Esophagus squamous epithelium (tissue), 5 donors: ENCODE results near the gene MTNR1A. TPM values are rescaled to one million over a fixed set of nuclear protein-coding genes. Genes with fewer than 3 reads are reported as not detected.

Experiments
- DNase-seq: peaks from one replicate; lab custom pipeline; 2025; lab: John Stamatoyannopoulos, UW
- H3K27ac ChIP-seq, 4 donors: fragments of 200-600 bp; sonication (generic); one replicate each; pipeline ENCODE4 v1.5.1; 2016 to 2019; ENCODE audit warnings: mild to moderate bottlenecking in 1 of 4
- H3K27me3 ChIP-seq, 4 donors: fragments of 200-600 bp; sonication (generic); 1 replicate in 3 of 4; 2 replicates in 1 of 4; pipeline versions ENCODE4 v1.5.1 to v1.6.0; 2017 to 2021; ENCODE audit warnings: antibody characterized with exemption in 1 of 4
- H3K36me3 ChIP-seq, 3 donors: fragments of 200-600 bp; sonication (generic); one replicate each; pipeline ENCODE4 v1.5.1; 2016 to 2019
- H3K4me1 ChIP-seq, 3 donors: fragments of 200-600 bp; sonication (generic); one replicate each; pipeline ENCODE4 v1.5.1; 2017 to 2019
- H3K4me3 ChIP-seq, 4 donors: fragments of 200-600 bp; sonication (generic); 1 replicate in 3 of 4; 2 replicates in 1 of 4; pipeline ENCODE4 v1.5.1; 2016 to 2019; ENCODE audit warnings: mild to moderate bottlenecking in 2 of 4, moderate library complexity in 1 of 4
- H3K9me3 ChIP-seq, 3 donors: fragments of 200-600 bp; sonication (generic); one replicate each; pipeline ENCODE4 v1.5.1; 2016 to 2019
- CTCF ChIP-seq, 6 experiments: fragments of 450-650 bp in 4 of 6; fragments of 200-600 bp in 2 of 6; sonication (generic) in 2 of 6; IDR thresholded peaks; one replicate each; pipeline ENCODE4 v1.5.1; 2016 to 2019; ENCODE audit warnings: antibody characterized with exemption in 6 of 6, mild to moderate bottlenecking in 4 of 6, moderate library complexity in 4 of 6
- POLR2A ChIP-seq, 4 donors: fragments of 450-650 bp; IDR thresholded peaks; one replicate each; pipeline ENCODE4 v1.6.1; 2017; ENCODE audit warnings: antibody characterized with exemption in 4 of 4, mild to moderate bottlenecking in 4 of 4, moderate library complexity in 3 of 4
- WGBS, 2 donors: methylation state at CpG; one replicate each; pipeline ENCODE4 v1.1.5; 2018; 5-methylcytosine and 5-hydroxymethylcytosine counted together
- intact Hi-C: fragments of 100-400 bp; cut with DNase I; formaldehyde crosslinking; loops from one replicate; pipeline ENCODE4 v1.15.0; 2022
- total RNA-seq, 4 donors: library from RNA; depleted of rRNA; stranded (reverse); fragments of >200 nt; gene quantifications; one replicate each; pipeline ENCODE4 v1.1.0, GENCODE V29; 2016
- donor health status: DM: yes; HTN: yes; CAD: no.

Gene MTNR1A
- total RNA-seq, 4 donors from 2014 or later, result not detected

DNA sequence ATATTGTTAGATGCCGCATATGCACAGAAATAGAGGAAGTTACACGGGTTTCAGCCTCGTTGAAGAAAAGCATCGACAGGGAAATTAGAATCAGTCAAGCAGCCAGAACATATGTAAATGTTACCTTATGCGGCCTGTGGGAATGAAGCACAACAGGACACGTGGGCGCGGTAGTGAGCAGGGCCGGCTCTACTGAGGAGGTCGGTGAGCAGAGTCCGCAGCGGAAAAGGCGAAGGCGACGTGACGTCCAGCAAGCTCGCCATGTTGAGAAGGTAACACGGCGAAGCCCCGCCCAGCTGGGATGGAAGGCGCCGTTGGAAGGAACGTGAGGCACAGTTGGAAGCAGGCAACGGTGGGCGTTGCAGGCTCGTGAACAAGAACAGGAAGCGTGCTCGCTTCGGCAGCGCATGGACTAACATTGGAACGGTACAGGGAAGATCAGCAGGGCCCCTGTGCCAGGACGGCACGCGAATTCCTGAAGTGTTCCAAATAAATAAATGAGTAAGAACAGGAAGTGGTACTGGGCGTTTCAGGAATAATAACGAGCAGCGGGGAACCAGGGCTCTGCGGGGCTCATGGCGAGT lies 54.6 kb downstream of the MTNR1A start:
- intact Hi-C loops, result no loop called here
- Histone ChIP-seq H3K4me1 (no peaks in the 10 kb centered on the region), H3K9me3 (no peaks in the 10 kb centered on the region), H3K27me3 (peaks cover 0 to 4% (median 0%) of the 10 kb centered on the region in 4 donors), H3K36me3 (no peaks in the 10 kb centered on the region), H3K4me3 (no peak overlapping the region), H3K27ac (no peak overlapping the region)
- no peak for DNase-seq
- WGBS, 2 donors, result 71 to 84% methylated on average over 39 of the region's 39 CpGs
- TF ChIP-seq POLR2A (IDR thresholded peaks at IDR 0.05) (no peak), CTCF (IDR thresholded peaks at IDR 0.05) (no peak)

DNA sequence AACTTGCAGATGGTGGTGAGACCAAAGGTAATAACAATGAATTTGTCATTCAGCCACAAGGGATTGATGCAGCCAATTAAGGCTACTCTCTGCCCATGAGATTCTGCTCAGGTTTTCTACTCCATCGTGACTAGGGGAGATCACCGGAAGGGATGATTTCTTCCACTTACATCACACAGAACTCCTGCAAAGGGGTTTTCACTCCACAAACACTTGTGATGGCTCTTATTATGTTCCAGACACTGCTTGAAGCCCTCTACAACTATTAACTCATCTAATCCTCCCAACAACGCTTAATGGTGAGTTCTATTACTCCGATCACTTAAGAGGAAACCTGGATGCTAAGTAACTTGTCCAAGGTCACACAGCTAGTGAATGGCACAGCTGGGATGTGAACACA lies 55.9 kb downstream of the MTNR1A start:
- WGBS, 2 donors, result 88 to 96% methylated on average over 4 of the region's 4 CpGs
- TF ChIP-seq CTCF (IDR thresholded peaks at IDR 0.05) (no peak), POLR2A (IDR thresholded peaks at IDR 0.05) (no peak)
- Histone ChIP-seq H3K4me3 (no peak overlapping the region), H3K9me3 (peaks cover 0 to 4% (median 0%) of the 10 kb centered on the region in 3 donors), H3K27me3 (peaks cover 0 to 4% (median 0%) of the 10 kb centered on the region in 4 donors), H3K36me3 (no peaks in the 10 kb centered on the region), H3K27ac (no peak overlapping the region), H3K4me1 (no peaks in the 10 kb centered on the region)
- intact Hi-C loops, result no loop called here
- no peak for DNase-seq

GRCh38 chr4:186497043-186497442 lies 58.3 kb downstream of the MTNR1A start:
- Histone ChIP-seq H3K9me3 (peaks cover 0 to 10% (median 0%) of the 10 kb centered on the region in 3 donors), H3K27ac (no peak overlapping the region), H3K4me1 (no peaks in the 10 kb centered on the region), H3K36me3 (no peaks in the 10 kb centered on the region), H3K27me3 (peaks cover 0 to 4% (median 0%) of the 10 kb centered on the region in 4 donors), H3K4me3 (no peak overlapping the region)
- WGBS, 2 donors, result 73 to 83% methylated on average over 8 of the region's 8 CpGs
- DNase-seq, result no peak
- TF ChIP-seq CTCF (IDR thresholded peaks at IDR 0.05) (no peak), POLR2A (IDR thresholded peaks at IDR 0.05) (no peak)
- intact Hi-C loops, result no loop called here

DNA sequence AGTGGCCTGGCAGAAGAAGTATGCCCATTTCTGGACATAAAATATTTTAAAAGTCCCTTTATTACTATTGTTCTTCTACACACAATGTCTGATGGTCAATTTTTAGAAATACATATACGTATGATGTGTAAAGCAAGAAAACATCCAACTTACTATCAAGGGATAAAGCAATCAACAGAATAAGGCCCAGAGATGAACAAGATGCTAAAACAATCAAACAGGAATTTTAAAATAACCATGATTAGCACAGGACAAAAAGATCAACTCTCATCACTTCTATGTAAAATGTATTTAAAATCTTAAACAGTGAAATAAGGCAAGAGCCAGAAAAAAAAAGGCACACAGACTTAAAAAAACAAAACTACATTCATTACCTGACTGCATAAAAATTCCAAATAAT lies 60.9 kb downstream of the MTNR1A start:
- intact Hi-C loops, result no loop called here
- TF ChIP-seq POLR2A (IDR thresholded peaks at IDR 0.05), result no peak
- TF ChIP-seq CTCF (IDR thresholded peaks at IDR 0.05), result no peak
- no peak for DNase-seq

DNA sequence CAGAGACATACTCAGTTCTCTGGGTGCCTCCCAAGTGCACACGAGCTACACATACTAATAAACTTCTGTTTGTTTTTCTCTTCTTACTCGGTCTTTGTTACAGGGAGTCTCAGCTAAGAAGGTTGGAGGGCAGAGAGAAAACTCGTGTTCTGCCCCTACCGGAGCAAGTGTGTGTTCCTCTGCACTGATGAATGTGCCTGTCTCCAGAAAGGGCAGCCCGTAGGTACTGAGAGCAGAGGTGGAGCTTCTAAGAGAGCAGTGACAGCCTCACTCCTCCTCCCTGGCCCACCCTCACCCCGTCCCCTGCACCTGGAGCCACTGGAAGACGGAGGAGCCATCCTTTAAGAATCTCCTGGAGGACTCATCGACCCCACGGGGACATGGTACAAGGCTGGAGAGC lies 67.6 kb downstream of the MTNR1A start:
- Histone ChIP-seq H3K27me3 (peaks cover 0 to 2% (median 0%) of the 10 kb centered on the region in 4 donors), H3K36me3 (no peaks in the 10 kb centered on the region), H3K4me3 (no peak overlapping the region), H3K9me3 (no peaks in the 10 kb centered on the region), H3K27ac (no peak overlapping the region), H3K4me1 (peaks cover 0 to 15% (median 0%) of the 10 kb centered on the region in 3 donors)
- 37 to 56% methylated on average over 4 to 9 of the region's 9 CpGs for WGBS, 2 donors
- no peak for DNase-seq
- intact Hi-C loops, result no loop called here
- TF ChIP-seq CTCF (IDR thresholded peaks at IDR 0.05) (no peak), POLR2A (IDR thresholded peaks at IDR 0.05) (no peak)

More for the DNA sequence above, 60.9 kb downstream of the MTNR1A start:
- H3K4me1 ChIP-seq, result no peaks in the 10 kb centered on the region
- peaks cover 0 to 4% (median 0%) of the 10 kb centered on the region in 4 donors for H3K27me3 ChIP-seq
- 89 to 95% methylated on average over 1 of the region's 1 CpG for WGBS, 2 donors
- no peak overlapping the region for H3K4me3 ChIP-seq
- no peak overlapping the region for H3K27ac ChIP-seq
- H3K36me3 ChIP-seq, result no peaks in the 10 kb centered on the region
- H3K9me3 ChIP-seq, result peaks cover 0 to 10% (median 0%) of the 10 kb centered on the region in 3 donors
